ENCODE results near the gene NUDT16L1.

Gene NUDT16L1

DNA sequence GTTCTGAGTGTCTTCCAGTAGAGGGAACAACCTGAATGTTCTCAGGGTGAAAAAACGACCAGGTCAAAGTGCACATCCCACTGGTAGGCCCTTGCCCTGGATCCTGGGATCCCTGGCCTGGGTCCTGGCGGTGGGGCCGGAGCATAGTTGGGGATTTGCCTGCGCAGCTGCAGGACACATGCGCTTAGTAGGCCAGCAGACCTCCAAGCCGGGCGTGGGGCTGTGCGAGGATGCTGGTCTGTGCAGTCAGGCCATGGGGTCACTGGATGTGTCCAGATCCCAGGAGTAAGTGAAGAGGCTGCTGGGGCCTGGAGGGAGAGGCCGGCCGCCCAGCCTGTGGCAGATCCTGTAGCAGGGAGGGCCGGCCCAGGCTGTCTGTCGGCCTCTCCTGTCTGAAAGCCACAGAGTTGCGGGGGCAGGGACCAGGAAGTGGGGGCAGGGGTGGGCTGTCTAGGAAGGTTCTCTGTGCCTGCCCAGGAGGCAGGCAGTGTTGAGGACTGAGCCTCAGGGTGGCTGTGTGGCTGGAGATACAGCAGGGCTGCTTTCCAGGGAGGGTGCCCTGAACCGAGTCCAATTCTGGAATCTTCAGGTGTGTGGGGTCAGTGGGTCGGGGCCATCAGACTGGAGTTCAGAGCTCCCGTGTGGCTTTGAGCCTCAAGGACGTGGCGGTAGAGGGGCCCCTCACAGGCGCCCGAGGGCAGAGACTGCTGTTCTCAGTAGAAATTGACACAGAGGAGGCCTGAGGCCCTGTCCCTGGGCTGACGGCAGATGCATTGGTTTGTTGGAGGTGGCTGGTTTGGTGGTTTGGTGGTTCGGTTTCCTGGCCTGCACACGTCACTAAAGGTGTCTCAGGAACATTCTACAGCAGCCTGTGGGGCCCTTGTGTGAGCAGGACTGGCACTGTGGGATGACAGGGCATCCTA lies 17.2 kb upstream of the NUDT16L1 start:
- H3K27ac ChIP-seq: no peak overlapping the region
- no peak for TF ChIP-seq ZFX (IDR thresholded peaks at IDR 0.05)
- TF ChIP-seq, protein P1, sequence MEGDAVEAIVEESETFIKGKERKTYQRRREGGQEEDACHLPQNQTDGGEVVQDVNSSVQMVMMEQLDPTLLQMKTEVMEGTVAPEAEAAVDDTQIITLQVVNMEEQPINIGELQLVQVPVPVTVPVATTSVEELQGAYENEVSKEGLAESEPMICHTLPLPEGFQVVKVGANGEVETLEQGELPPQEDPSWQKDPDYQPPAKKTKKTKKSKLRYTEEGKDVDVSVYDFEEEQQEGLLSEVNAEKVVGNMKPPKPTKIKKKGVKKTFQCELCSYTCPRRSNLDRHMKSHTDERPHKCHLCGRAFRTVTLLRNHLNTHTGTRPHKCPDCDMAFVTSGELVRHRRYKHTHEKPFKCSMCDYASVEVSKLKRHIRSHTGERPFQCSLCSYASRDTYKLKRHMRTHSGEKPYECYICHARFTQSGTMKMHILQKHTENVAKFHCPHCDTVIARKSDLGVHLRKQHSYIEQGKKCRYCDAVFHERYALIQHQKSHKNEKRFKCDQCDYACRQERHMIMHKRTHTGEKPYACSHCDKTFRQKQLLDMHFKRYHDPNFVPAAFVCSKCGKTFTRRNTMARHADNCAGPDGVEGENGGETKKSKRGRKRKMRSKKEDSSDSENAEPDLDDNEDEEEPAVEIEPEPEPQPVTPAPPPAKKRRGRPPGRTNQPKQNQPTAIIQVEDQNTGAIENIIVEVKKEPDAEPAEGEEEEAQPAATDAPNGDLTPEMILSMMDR (conservative IDR thresholded peaks at IDR 0.05): no peak

DNA sequence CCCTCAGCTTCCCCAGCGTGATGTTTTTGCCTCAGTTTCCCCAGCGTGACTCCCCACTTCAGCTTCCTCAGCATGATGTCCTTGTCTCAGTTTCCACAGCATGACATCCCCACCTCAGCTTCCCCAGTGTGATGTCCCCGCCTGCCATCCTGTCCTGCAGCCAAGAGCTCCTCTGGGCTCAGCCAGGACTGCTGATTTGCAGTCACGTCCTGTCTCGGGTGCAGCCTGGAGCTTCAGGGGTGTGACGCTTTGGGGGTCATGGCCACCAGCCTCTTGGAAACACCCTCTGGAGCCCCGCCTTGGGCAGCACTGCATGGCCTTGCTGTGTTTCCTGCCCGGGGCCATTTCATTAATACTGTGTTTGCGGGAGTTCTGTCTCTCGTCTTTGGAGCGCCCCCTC lies 16.5 kb upstream of the NUDT16L1 start:
- no peak overlapping the region for H3K27ac ChIP-seq
- TF ChIP-seq, protein P1 (conservative IDR thresholded peaks at IDR 0.05): no peak
- TF ChIP-seq ZFX (IDR thresholded peaks at IDR 0.05): no peak

DNA sequence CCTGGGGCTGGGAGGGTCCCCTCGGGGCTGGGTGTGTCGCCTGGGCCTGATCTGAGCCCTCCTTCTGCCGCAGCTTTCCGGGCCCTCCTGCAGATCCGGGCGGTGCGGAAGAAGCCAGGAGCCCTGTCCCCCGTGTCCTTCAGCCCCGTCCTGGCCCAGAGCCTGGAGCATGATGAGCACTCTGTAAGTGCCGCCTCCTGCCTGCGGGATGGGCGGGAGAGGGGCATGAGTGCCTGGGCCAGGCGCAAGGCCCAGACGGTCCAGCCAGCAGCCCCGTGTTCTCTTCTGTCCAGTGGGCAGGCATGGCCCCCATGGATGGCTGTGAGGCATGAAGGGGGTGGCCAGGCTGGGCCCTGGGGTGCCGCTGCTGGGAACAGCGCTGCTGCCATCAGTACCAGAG lies 16.0 kb upstream of the NUDT16L1 start:
- no peak overlapping the region for H3K27ac ChIP-seq
- TF ChIP-seq ZFX (IDR thresholded peaks at IDR 0.05): no peak
- TF ChIP-seq, protein P1 (conservative IDR thresholded peaks at IDR 0.05): no peak

DNA sequence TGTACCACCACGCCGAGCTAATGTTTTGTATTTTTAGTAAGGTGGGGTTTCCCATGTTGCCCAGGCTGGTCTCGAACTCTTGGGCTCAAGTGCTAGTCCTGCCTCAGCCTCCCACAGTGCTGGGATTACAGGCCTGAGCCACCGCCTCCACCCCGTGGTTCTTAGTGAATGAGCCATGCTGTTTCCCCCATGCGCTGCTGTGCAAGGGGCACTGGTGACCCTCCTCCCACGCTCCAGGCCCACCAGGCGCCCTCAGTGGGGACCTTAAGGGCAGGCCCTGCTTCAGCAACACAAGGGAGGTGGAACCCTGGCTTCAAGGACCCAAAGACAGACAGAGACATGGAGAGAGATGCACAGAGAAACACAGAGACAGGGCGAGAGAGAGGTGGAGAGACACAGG lies 15.4 kb upstream of the NUDT16L1 start:
- TF ChIP-seq, protein P1 (conservative IDR thresholded peaks at IDR 0.05): no peak
- no peak for TF ChIP-seq ZFX (IDR thresholded peaks at IDR 0.05)

DNA sequence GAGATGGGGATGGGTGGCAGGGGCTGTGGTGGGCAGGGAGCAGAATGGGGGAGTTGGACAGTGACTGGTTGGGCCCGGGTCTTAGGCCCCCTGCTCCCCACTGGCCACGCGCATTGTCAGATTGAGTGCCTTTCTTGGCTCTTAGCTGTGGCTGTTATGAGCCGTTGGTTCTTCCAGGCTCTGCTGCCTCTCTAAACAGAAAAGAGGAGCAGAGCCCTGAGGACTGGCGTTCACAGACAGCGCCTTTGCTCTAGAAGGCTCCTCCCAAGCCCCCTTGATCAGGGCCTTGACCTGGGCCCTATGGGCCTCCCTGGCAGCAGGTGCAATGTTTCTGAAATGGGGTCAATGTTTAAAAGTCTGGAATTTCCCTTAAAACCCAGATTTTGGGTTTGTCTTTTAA lies 14.8 kb upstream of the NUDT16L1 start:
- no peak for TF ChIP-seq ZFX (IDR thresholded peaks at IDR 0.05)
- TF ChIP-seq, protein P1 (conservative IDR thresholded peaks at IDR 0.05): no peak
- peak overlapping the region; percentile 94 for H3K27ac ChIP-seq

More for the DNA sequence above, 15.4 kb upstream of the NUDT16L1 start:
- H3K27ac ChIP-seq: no peak overlapping the region

DNA sequence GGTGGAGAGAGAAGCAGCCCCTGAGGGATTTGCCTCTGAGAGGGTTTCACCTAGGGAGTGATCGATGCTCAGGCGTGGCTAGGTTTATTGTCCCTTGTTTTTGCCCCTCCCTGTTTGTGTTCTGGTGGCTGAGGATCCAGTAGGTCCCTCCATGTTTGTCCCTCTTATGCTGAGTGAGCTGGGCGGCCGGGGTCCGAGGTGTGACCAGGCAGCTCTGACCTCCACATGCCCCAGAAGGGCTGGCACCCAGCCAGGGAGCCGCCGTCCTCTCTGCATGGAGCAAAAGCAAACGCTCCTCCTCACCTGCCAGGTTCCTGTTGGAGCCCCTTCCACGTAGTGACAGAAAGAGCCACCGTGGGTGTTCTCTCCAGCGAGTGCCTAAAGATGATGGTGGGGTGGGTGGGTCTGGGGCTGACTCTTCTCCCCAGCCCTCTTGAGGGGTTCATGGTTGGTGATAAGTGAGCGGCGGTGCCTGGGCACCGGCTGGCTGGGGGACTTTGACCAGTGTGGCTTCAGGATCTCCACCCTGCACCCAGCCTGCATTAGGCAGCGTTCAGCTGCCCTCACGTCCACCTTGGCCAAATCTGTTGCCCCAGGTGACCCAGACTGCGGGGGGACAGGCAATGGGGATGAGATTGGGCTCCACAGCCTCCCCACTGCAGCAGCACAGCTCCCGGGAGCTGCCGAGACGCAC lies 14.1 kb upstream of the NUDT16L1 start:
- peak overlapping the region; percentile 94 for H3K27ac ChIP-seq
- TF ChIP-seq ZFX (IDR thresholded peaks at IDR 0.05): no peak
- TF ChIP-seq, protein P1 (conservative IDR thresholded peaks at IDR 0.05): no peak

Data from C4-2B (cell line).